ACC112 (cell line): ENCODE measurements around the gene RASA4B.
A peak's percentile ranks its signal among the peaks of the same experiment; 100 is the strongest.
"Not testable (repeated sequence)": the region's sequence is repeated elsewhere in the genome, so short reads cannot be mapped to it uniquely, and the experiment has no call there.

ENCODE experiments used
- H2AFZ ChIP-seq: fragments of 200-600 bp; sonication (generic); one replicate; pipeline ENCODE4 v1.6.0; 2017; ENCODE audit warnings: antibody characterized with exemption, low read length; ENCODE audit not compliant: unreplicated experiment
- H3K27ac ChIP-seq: fragments of 200-600 bp; sonication (generic); 2 replicates; pipeline ENCODE4 v1.5.1; 2014; ENCODE audit warnings: low read depth, mild to moderate bottlenecking, antibody characterized with exemption, low read length, moderate library complexity
- H3K27me3 ChIP-seq: fragments of 200-600 bp; sonication (generic); 2 replicates; pipeline ENCODE4 v1.6.1; 2014; ENCODE audit warnings: mild to moderate bottlenecking, antibody characterized with exemption, low read length, moderate library complexity, mixed read lengths; ENCODE audit not compliant: insufficient read depth
- H3K36me3 ChIP-seq: fragments of 200-600 bp; sonication (generic); 2 replicates; pipeline ENCODE4 v1.6.1; 2016; ENCODE audit warnings: mild to moderate bottlenecking, antibody characterized with exemption, low read length, moderate library complexity, mixed read lengths; ENCODE audit not compliant: insufficient read depth
- H3K4me1 ChIP-seq: fragments of 200-600 bp; sonication (generic); one replicate; pipeline ENCODE4 v1.6.1; 2016; ENCODE audit warnings: low read length, mixed read lengths; ENCODE audit not compliant: insufficient read depth, unreplicated experiment, control insufficient read depth
- H3K4me3 ChIP-seq: fragments of 200-600 bp; sonication (generic); 2 replicates; pipeline ENCODE4 v1.5.1; 2014; ENCODE audit warnings: mild to moderate bottlenecking, low read depth, low read length
- H3K79me2 ChIP-seq: fragments of 200-600 bp; sonication (generic); one replicate; pipeline ENCODE4 v1.6.0; 2016; ENCODE audit warnings: low read length; ENCODE audit not compliant: control insufficient read depth, unreplicated experiment, insufficient read depth

RASA4B gene

GRCh38 chr7:102490529-102491075 is 27.0 kb downstream of the RASA4B start:
- not testable (repeated sequence) for H3K4me1 ChIP-seq, H3K79me2 ChIP-seq, H3K4me3 ChIP-seq, H3K27me3 ChIP-seq, H3K36me3 ChIP-seq, H2AFZ ChIP-seq, H3K27ac ChIP-seq

- not testable (repeated sequence) for H3K36me3 ChIP-seq, H2AFZ ChIP-seq, H3K27me3 ChIP-seq, H3K4me3 ChIP-seq, H3K4me1 ChIP-seq, H3K79me2 ChIP-seq, H3K27ac ChIP-seq
Observed at GRCh38 chr7:102484317-102484716, 33.3 kb downstream of the RASA4B start.

DNA sequence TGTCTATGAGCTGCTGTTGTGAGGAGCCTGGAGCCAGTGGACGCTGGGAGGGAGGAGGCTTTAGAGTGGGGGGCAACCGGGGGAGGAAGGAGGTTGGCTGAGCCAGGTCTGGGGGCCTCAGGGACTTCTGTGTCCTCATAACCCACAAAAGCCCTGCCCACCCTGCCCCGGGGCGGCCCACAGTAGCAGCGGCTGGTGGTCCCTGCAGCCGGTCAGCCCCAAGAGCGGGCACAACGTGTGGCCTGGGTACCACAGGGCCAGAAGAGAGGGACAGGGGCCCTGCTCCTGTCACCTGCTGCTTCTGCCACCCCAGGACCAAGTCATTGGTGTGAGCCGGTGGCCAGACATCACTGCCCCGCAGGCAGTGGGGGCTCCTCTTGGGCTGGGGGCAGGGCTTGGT is 35.6 kb downstream of the RASA4B start:
- not testable (repeated sequence) for H3K36me3 ChIP-seq, H3K27ac ChIP-seq, H3K79me2 ChIP-seq, H3K4me3 ChIP-seq, H2AFZ ChIP-seq, H3K27me3 ChIP-seq, H3K4me1 ChIP-seq

DNA sequence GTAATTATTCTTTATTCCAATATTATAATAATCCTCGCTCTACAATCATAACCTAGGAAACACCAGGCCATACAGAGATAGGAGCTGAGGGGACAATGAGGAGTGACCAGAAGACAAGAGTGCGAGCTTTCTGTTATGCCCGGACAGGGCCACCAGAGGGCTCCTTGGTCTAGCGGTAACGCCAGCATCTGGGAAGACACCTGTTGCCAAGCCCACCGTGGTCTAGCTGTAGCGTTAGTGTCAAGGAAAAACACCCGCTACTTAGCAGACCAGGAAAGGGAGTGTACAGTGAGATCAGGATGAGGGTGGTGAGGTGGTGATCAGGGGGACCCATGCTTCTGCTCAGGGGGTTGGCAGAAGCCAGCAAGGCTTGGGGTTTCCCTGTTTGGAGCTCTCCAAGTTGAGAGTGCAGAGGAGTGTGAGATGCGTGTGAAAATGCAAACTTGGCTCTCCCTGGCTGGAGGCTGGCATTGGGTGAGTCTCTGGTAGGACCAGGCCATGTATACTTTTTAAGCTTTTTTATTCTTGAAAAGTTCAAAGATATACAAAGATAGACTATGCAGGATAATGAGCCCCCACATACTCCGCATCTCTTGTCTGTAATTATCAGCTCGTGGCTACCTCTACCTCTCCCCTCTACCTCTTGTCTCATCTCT is 37.5 kb downstream of the RASA4B start:
- not testable (repeated sequence) for H3K36me3 ChIP-seq, H2AFZ ChIP-seq, H3K4me3 ChIP-seq, H3K27me3 ChIP-seq, H3K4me1 ChIP-seq, H3K79me2 ChIP-seq, H3K27ac ChIP-seq

- H3K27ac ChIP-seq, H3K27me3 ChIP-seq, H3K36me3 ChIP-seq, H3K4me3 ChIP-seq, H2AFZ ChIP-seq, H3K79me2 ChIP-seq, H3K4me1 ChIP-seq: not testable (repeated sequence)
Observed at GRCh38 chr7:102479209-102479584, 38.4 kb downstream of the RASA4B start.

GRCh38 chr7:102478314-102479208 is 39.0 kb downstream of the RASA4B start, which contains the start of gene POLR2J:
Gene POLR2J (minus strand): TSS chr7:102478922. CDS start chr7:102478860, 62 bp downstream.
- peak within 1 kb of the TSS; percentile 71 for H3K4me3 ChIP-seq
- not testable (repeated sequence) for H2AFZ ChIP-seq, H3K36me3 ChIP-seq, H3K4me1 ChIP-seq, H3K27ac ChIP-seq, H3K27me3 ChIP-seq, H3K79me2 ChIP-seq

- not testable (repeated sequence) for H3K4me3 ChIP-seq, H3K27me3 ChIP-seq, H3K36me3 ChIP-seq, H3K4me1 ChIP-seq, H3K27ac ChIP-seq, H3K79me2 ChIP-seq, H2AFZ ChIP-seq
Observed at GRCh38 chr7:102474736-102475435, 42.7 kb downstream of the RASA4B start.

- H2AFZ ChIP-seq, H3K4me3 ChIP-seq, H3K79me2 ChIP-seq, H3K36me3 ChIP-seq, H3K27me3 ChIP-seq, H3K27ac ChIP-seq, H3K4me1 ChIP-seq: not testable (repeated sequence)
Observed at GRCh38 chr7:102474116-102474515, 43.5 kb downstream of the RASA4B start.

DNA sequence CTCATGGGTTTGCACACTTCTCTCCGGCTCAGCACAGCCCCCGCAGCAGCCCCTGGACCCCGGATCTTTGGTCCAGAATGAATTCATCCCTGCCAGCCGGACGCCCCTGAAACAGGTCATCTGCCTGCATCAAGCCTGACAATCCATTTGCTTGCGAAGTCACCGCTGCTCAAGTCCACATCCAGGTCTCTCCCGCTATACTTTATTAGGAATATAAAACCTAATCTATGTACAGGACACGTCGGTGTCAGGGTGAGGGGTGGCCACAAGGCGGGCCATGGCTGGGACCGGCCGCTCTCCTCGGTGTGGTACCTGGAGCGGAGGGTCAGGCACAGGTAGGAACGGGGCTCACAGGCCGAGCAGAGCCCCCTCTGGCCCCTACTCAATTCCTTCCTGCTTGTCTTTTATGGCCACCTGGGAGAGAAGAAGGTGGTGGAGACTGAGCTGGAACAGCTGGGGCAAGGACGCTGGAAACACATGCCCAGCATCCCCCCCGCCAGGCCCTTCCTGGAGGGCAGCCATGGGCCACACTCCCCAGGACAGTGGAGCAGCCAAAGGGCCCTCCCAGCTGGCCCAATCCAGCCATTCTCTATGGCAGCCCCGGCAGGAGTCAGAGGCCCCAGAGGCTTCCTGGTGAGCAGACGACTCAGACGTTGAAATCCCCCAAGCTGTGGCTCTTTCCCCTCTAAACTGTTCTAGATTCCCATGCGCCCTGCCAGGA is 44.1 kb downstream of the RASA4B start:
- Histone ChIP-seq H3K79me2 (no peaks in the 10 kb centered on the region), H3K27me3 (no peaks in the 10 kb centered on the region), H3K4me3 (no peak overlapping the region), H3K4me1 (no peaks in the 10 kb centered on the region), H3K36me3 (no peaks in the 10 kb centered on the region), H2AFZ (no peak overlapping the region), H3K27ac (no peak overlapping the region)
